ENCODE measurements around the gene APLF.

GRCh38 chr2:68603059-68603458, 135.7 kb downstream of the APLF start:
- TF ChIP-seq CTCF (IDR thresholded peaks at IDR 0.05; ENCODE audit: low read length) (no peak), EZH2 (optimal IDR thresholded peaks at IDR 0.05; ENCODE audit: low read depth, low read length) (no peak), EZH2phosphoT487 (IDR thresholded peaks at IDR 0.05; ENCODE audit: low read length) (no peak)

Measured in MM.1S (cell line).